Testis (tissue), 2 donors: Measurements from ENCODE around the gene IGSF21.

Experiments
- CTCF ChIP-seq, 3 experiments: fragments of 450-650 bp in 2 of 3; fragments of 200-600 bp in 1 of 3; sonication (generic) in 1 of 3; IDR thresholded peaks; one replicate each; pipeline ENCODE4 v1.5.1; 2016 to 2019; ENCODE audit warnings: antibody characterized with exemption in 3 of 3, mild to moderate bottlenecking in 2 of 3, moderate library complexity in 1 of 3
- POLR2A ChIP-seq: fragments of 450-650 bp; IDR thresholded peaks from one replicate; pipeline ENCODE4 v1.6.1; 2017; ENCODE audit warnings: antibody characterized with exemption, mild to moderate bottlenecking, moderate library complexity

- no peak for TF ChIP-seq CTCF (IDR thresholded peaks at IDR 0.05)
- TF ChIP-seq POLR2A: no peak
These were observed 218.8 kb downstream of the IGSF21 start for GRCh38 chr1:18326211-18326897.
